ENCODE measurements around the gene LRRC3.

The LRRC3 gene

GRCh38 chr21:44438531-44439210 is 16.6 kb upstream of the LRRC3 start:
- DNase-seq (ENCODE audit: low read depth in 2 of 2) = no peak

- no peak for DNase-seq (ENCODE audit: low read depth in 2 of 2)
These were observed 16.1 kb upstream of the LRRC3 start for GRCh38 chr21:44439211-44439600.

- no peak for DNase-seq (ENCODE audit: low read depth in 2 of 2)
These were observed 14.9 kb upstream of the LRRC3 start for GRCh38 chr21:44440241-44441040.

GRCh38 chr21:44441041-44441400 is 14.3 kb upstream of the LRRC3 start:
- no peak for DNase-seq (ENCODE audit: low read depth in 2 of 2)

- no peak for DNase-seq (ENCODE audit: low read depth in 2 of 2)
These were observed 13.6 kb upstream of the LRRC3 start for GRCh38 chr21:44441581-44442265.

GRCh38 chr21:44442266-44443125 is 12.8 kb upstream of the LRRC3 start:
- DNase-seq (ENCODE audit: low read depth in 2 of 2) = no peak

GRCh38 chr21:44443291-44443890 is 11.9 kb upstream of the LRRC3 start:
- no peak for DNase-seq (ENCODE audit: low read depth in 2 of 2)

GRCh38 chr21:44443891-44444285 is 11.4 kb upstream of the LRRC3 start:
- DNase-seq (ENCODE audit: low read depth in 2 of 2) = no peak

GRCh38 chr21:44444286-44444931 is 10.9 kb upstream of the LRRC3 start:
- no peak for DNase-seq (ENCODE audit: low read depth in 2 of 2)

GRCh38 chr21:44445145-44445812 is 10.0 kb upstream of the LRRC3 start:
- no peak for DNase-seq (ENCODE audit: low read depth in 2 of 2)

GRCh38 chr21:44448651-44449131 is 6.6 kb upstream of the LRRC3 start:
- DNase-seq (ENCODE audit: low read depth in 2 of 2) = no peak

GRCh38 chr21:44449473-44450363 is 5.6 kb upstream of the LRRC3 start:
- no peak for DNase-seq (ENCODE audit: low read depth in 2 of 2)

- DNase-seq (ENCODE audit: low read depth in 2 of 2) = no peak
These were observed 4.9 kb upstream of the LRRC3 start for GRCh38 chr21:44450402-44450801.

- no peak for DNase-seq (ENCODE audit: low read depth in 2 of 2)
These were observed 4.3 kb upstream of the LRRC3 start for GRCh38 chr21:44450999-44451398.

- DNase-seq (ENCODE audit: low read depth in 2 of 2) = no peak
These were observed 2.2 kb upstream of the LRRC3 start for GRCh38 chr21:44453120-44453519.

- DNase-seq (ENCODE audit: low read depth in 2 of 2) = no peak
These were observed 1.3 kb upstream of the LRRC3 start for GRCh38 chr21:44454058-44454457.

- peak in 1 of 2 donors; percentile 17 for DNase-seq (ENCODE audit: low read depth in 2 of 2)
These were observed 359 bp downstream of the LRRC3 start for GRCh38 chr21:44455524-44456213.

- no peak for DNase-seq (ENCODE audit: low read depth in 2 of 2)
These were observed 1.1 kb downstream of the LRRC3 start for GRCh38 chr21:44456214-44456914.

All from stimulated activated CD4-positive, alpha-beta T cell treated with anti-CD3 and anti-CD28 coated beads, Interleukin-15, amount 100 ng/mL, for 48 hours (primary cell).